DMS 273 (cell line): ENCODE data around the gene PHF2.
"Not testable (repeated sequence)": the region's sequence is repeated elsewhere in the genome, so short reads cannot be mapped to it uniquely, and the experiment has no call there.

ENCODE experiments used
- DNase-seq: peaks from one replicate; lab custom pipeline; 2025; ENCODE audit not compliant: unreplicated experiment; lab: John Stamatoyannopoulos, UW

PHF2 gene

GRCh38 chr9:93662952-93663572 is 86.7 kb downstream of the PHF2 start:
- DNase-seq, result no peak

GRCh38 chr9:93663877-93664548 is 87.6 kb downstream of the PHF2 start:
- no peak for DNase-seq

GRCh38 chr9:93664549-93665120 is 88.3 kb downstream of the PHF2 start:
- DNase-seq, result no peak

GRCh38 chr9:93665128-93665636 is 88.8 kb downstream of the PHF2 start:
- no peak for DNase-seq

GRCh38 chr9:93665637-93666438 is 89.5 kb downstream of the PHF2 start:
- DNase-seq, result peak; percentile 24

- not testable (repeated sequence) for DNase-seq
Measured at GRCh38 chr9:93666439-93666784, 90.0 kb downstream of the PHF2 start.

- no peak for DNase-seq
Measured at GRCh38 chr9:93667006-93667405, 90.6 kb downstream of the PHF2 start.

GRCh38 chr9:93667627-93668026 is 91.2 kb downstream of the PHF2 start:
- DNase-seq, result no peak

GRCh38 chr9:93668261-93668871 is 92.0 kb downstream of the PHF2 start:
- no peak for DNase-seq

- DNase-seq, result no peak
Measured at GRCh38 chr9:93669116-93669957, 93.0 kb downstream of the PHF2 start.

GRCh38 chr9:93669958-93670207 is 93.5 kb downstream of the PHF2 start:
- DNase-seq, result no peak

GRCh38 chr9:93670208-93671019 is 94.0 kb downstream of the PHF2 start:
- peak; percentile 31 for DNase-seq

- no peak for DNase-seq
Measured at GRCh38 chr9:93671020-93671338, 94.6 kb downstream of the PHF2 start.

- DNase-seq, result not testable (repeated sequence)
Measured at GRCh38 chr9:93672330-93673020, 96.1 kb downstream of the PHF2 start.

- DNase-seq, result peak; percentile 64
Measured at GRCh38 chr9:93673021-93673838, 96.8 kb downstream of the PHF2 start.

GRCh38 chr9:93673839-93674334 is 97.5 kb downstream of the PHF2 start:
- no peak for DNase-seq

- no peak for DNase-seq
Measured at GRCh38 chr9:93674580-93675335, 98.4 kb downstream of the PHF2 start.
